HepG2 (cell line): ENCODE results near the gene PRR36. TPM values are rescaled to one million over a fixed set of nuclear protein-coding genes. Genes with fewer than 3 reads are reported as not detected.

Source experiments
- FOSL2 ChIP-seq: sonication (generic); formaldehyde crosslinking; IDR thresholded peaks from 2 replicates; pipeline ENCODE4 v1.4.0; 2020; ENCODE audit warnings: missing genetic modification reagents
- FOXC1 ChIP-seq: sonication (generic); formaldehyde crosslinking; IDR thresholded peaks from 2 replicates; pipeline ENCODE4 v1.8.0; 2022; ENCODE audit warnings: mild to moderate bottlenecking, missing genetic modification reagents, borderline replicate concordance
- FOXJ3 ChIP-seq: sonication (generic); formaldehyde crosslinking; IDR thresholded peaks from 2 replicates; pipeline ENCODE4 v1.4.0; 2020; ENCODE audit warnings: missing genetic modification reagents, mild to moderate bottlenecking, borderline replicate concordance
- HCFC1 ChIP-seq: fragments of 150-350 bp; IDR thresholded peaks from 2 replicates; pipeline ENCODE4 v1.6.1; 2014; ENCODE audit warnings: low read depth, low read length
- HMG20A ChIP-seq: IDR thresholded peaks from 2 replicates; pipeline ENCODE4 v1.6.1; 2016; ENCODE audit warnings: borderline replicate concordance
- KDM3A ChIP-seq: IDR thresholded peaks from 2 replicates; pipeline ENCODE4 v1.6.1; 2018; ENCODE audit warnings: low read depth, missing compliant biosample characterization
- KLF15 ChIP-seq: sonication (generic); formaldehyde crosslinking; IDR thresholded peaks from 2 replicates; pipeline ENCODE4 v1.8.1; 2023; ENCODE audit warnings: borderline replicate concordance, mild to moderate bottlenecking, inconsistent platforms, missing genetic modification reagents, mixed read lengths
- KMT2A ChIP-seq: sonication (generic); formaldehyde crosslinking; IDR thresholded peaks from 2 replicates; pipeline ENCODE4 v1.4.0; 2020; ENCODE audit warnings: missing genetic modification reagents
- MATR3 ChIP-seq: sonication (generic); formaldehyde crosslinking; IDR thresholded peaks from 2 replicates; pipeline ENCODE4 v1.4.0; 2020; ENCODE audit warnings: missing genetic modification reagents
- NCOA2 ChIP-seq: sonication (generic); formaldehyde crosslinking; IDR thresholded peaks from 2 replicates; pipeline ENCODE4 v1.8.0; 2022; ENCODE audit warnings: inconsistent platforms
- NCOR1 ChIP-seq: fragments of 200-600 bp; sonication (generic); IDR thresholded peaks from 2 replicates; pipeline ENCODE4 v1.7.0; 2017; ENCODE audit warnings: antibody characterized with exemption, low read length, borderline replicate concordance
- NFIC ChIP-seq: IDR thresholded peaks from 2 replicates; pipeline ENCODE4 v1.6.1; 2012; ENCODE audit warnings: mild to moderate bottlenecking, low read length, inconsistent platforms
- NFKBIZ ChIP-seq: IDR thresholded peaks from 2 replicates; pipeline ENCODE4 v1.6.1; 2018; ENCODE audit warnings: missing genetic modification reagents, missing compliant biosample characterization
- NR2C2 ChIP-seq: sonication (generic); formaldehyde crosslinking; IDR thresholded peaks from 2 replicates; pipeline ENCODE4 v1.4.0; 2020; ENCODE audit warnings: missing genetic modification reagents, mild to moderate bottlenecking, moderate library complexity, borderline replicate concordance
- PAXIP1 ChIP-seq: sonication (generic); formaldehyde crosslinking; conservative IDR thresholded peaks from 2 replicates; pipeline ENCODE4 v1.4.0; 2020; ENCODE audit warnings: mild to moderate bottlenecking, missing genetic modification reagents, moderate library complexity
- PHF21A ChIP-seq: sonication (generic); formaldehyde crosslinking; IDR thresholded peaks from 2 replicates; pipeline ENCODE4 v1.5.0; 2020; ENCODE audit warnings: mild to moderate bottlenecking, missing genetic modification reagents
- RXRA ChIP-seq: sonication (generic); formaldehyde crosslinking; IDR thresholded peaks from 2 replicates; pipeline ENCODE4 v1.5.1; 2020; ENCODE audit warnings: missing genetic modification reagents
- SAP130 ChIP-seq: IDR thresholded peaks from 2 replicates; pipeline ENCODE4 v1.6.1; 2016; ENCODE audit warnings: low read depth
- SOX6 ChIP-seq, 2 experiments: fragments of 450-650 bp in 1 of 2; sonication (generic) in 1 of 2; formaldehyde crosslinking in 1 of 2; IDR thresholded peaks; 2 replicates each; pipeline versions ENCODE4 v1.4.0 to v1.6.1; 2017 to 2020; ENCODE audit warnings: antibody characterized with exemption in 1 of 2, mild to moderate bottlenecking in 1 of 2, missing genetic modification reagents in 1 of 2
- TBL1XR1 ChIP-seq: fragments of 150-350 bp; IDR thresholded peaks from 2 replicates; pipeline ENCODE4 v1.6.1; 2014; ENCODE audit warnings: borderline replicate concordance, low read length; ENCODE audit not compliant: partially characterized antibody
- TBX3 ChIP-seq: fragments of 450-650 bp; IDR thresholded peaks from 2 replicates; pipeline ENCODE4 v1.6.1; 2017; ENCODE audit warnings: antibody characterized with exemption, mild to moderate bottlenecking, inconsistent platforms, borderline replicate concordance
- THRA ChIP-seq: sonication (generic); formaldehyde crosslinking; IDR thresholded peaks from 2 replicates; pipeline ENCODE4 v1.4.0; 2020; ENCODE audit warnings: missing genetic modification reagents, borderline replicate concordance
- U2AF1 ChIP-seq: fragments of 200-400 bp; formaldehyde crosslinking; optimal IDR thresholded peaks from 2 replicates; pipeline ENCODE3; 2017; ENCODE audit warnings: mild to moderate bottlenecking, low read depth, low read length
- ZKSCAN1 ChIP-seq: fragments of 150-350 bp; IDR thresholded peaks from 2 replicates; pipeline ENCODE4 v1.6.1; 2014; ENCODE audit warnings: low read length
- ZMYM3 ChIP-seq: sonication (generic); formaldehyde crosslinking; IDR thresholded peaks from 2 replicates; pipeline ENCODE4 v1.5.1; 2020; ENCODE audit warnings: mild to moderate bottlenecking, missing genetic modification reagents
- ZNF331 ChIP-seq: sonication (generic); formaldehyde crosslinking; IDR thresholded peaks from 2 replicates; pipeline ENCODE4 v1.4.0; 2020; ENCODE audit warnings: missing genetic modification reagents
- ZNF335 ChIP-seq: sonication (generic); formaldehyde crosslinking; IDR thresholded peaks from 2 replicates; pipeline ENCODE4 v1.4.0; 2020; ENCODE audit warnings: missing genetic modification reagents
- ZNF563 ChIP-seq: sonication (generic); formaldehyde crosslinking; IDR thresholded peaks from 2 replicates; pipeline ENCODE4 v1.8.0; 2022; ENCODE audit warnings: mild to moderate bottlenecking, moderate library complexity, missing genetic modification reagents
- ZNF776 ChIP-seq: sonication (generic); formaldehyde crosslinking; IDR thresholded peaks from 2 replicates; pipeline ENCODE4 v1.4.0; 2020; ENCODE audit warnings: mild to moderate bottlenecking, missing genetic modification reagents
- ZNF777 ChIP-seq: sonication (generic); formaldehyde crosslinking; IDR thresholded peaks from 2 replicates; pipeline ENCODE4 v1.4.0; 2020; ENCODE audit warnings: missing genetic modification reagents
- polyA plus RNA-seq, 8 experiments: library from polyadenylated mRNA; depleted of rRNA in 3 of 8; stranded (reverse) in 7 of 8; unstranded in 1 of 8; fragments of >200 nt; fragmentation: Illumina TruSeq in 4 of 8; extraction: Trizol in 4 of 8; gene quantifications; 2 replicates each; pipeline versions ENCODE4 v1.2.1 to v1.2.3, GENCODE V29; 2011 to 2016; ENCODE audit warnings: low read depth in 4 of 8, missing spikeins in 1 of 8, mixed read lengths in 1 of 8; ENCODE audit not compliant: insufficient read depth in 1 of 8
- total RNA-seq, 5 experiments: library from RNA; depleted of rRNA; stranded (reverse); fragments of >200 nt; fragmentation: Illumina TruSeq; extraction: Trizol; gene quantifications; 2 replicates each; pipeline ENCODE4 v1.2.3, GENCODE V29; 2016; ENCODE audit warnings: low read depth in 1 of 5

Gene PRR36
- total and polyA plus RNA-seq, 2 of the 13 experiments (the other 11 are each of a cell fraction or from before 2014, with no cell fraction given): 0.07 to 0.17 TPM

DNA sequence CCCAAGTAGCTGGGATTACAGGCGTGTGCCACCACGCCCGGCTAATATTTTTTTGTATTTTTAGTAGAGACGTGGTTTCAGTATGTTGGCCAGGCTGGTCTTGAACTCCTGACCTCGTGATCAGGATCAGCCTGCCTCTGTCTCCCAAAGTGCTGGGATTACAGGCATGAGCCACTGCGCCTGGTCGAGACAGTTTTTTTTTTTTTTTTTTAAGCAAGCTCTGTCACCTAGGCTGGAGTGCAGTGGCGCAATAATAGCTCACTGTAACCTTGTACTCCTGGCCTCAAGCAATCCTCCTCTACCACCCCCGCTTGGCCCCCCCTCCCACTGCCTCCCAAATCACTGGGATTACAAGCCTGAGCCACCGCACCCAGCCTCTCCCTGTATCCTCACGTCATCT lies 23.1 kb upstream of the PRR36 start (continued):
- TF ChIP-seq ZNF335 (CRISPR knock-in tag) (no peak), TBL1XR1 (peak; percentile 38), RXRA (CRISPR knock-in tag) (peak; percentile 54; the same call in 1 of the 2 replicates), PAXIP1 (peak; percentile 83), FOXC1 (no peak), KDM3A (CRISPR knock-in tag) (0 out of 2 replicates have a peak, but pooled peaks have one; percentile 31), SOX6 (IDR thresholded peaks at IDR 0.05) (no peak), SOX6 (CRISPR knock-in tag; IDR thresholded peaks at IDR 0.05) (peak; percentile 74), NFIC (no peak), FOSL2 (peak; percentile 38; the same call in 1 of the 2 replicates), HMG20A (CRISPR knock-in tag) (no peak), U2AF1 (no peak), THRA (CRISPR knock-in tag) (peak; percentile 77; the same call in 1 of the 2 replicates), NFKBIZ (CRISPR knock-in tag) (no peak), ZNF563 (CRISPR knock-in tag) (no peak), KMT2A (CRISPR knock-in tag) (no peak), MATR3 (no peak), ZNF777 (CRISPR knock-in tag) (0 out of 2 replicates have a peak, but pooled peaks have one; percentile 40), SAP130 (peak; percentile 66), ZNF331 (CRISPR knock-in tag) (peak; percentile 66; the same call in 1 of the 2 replicates), KLF15 (CRISPR knock-in tag) (no peak), ZNF776 (CRISPR knock-in tag) (no peak), ZKSCAN1 (peak; percentile 22; the same call in 1 of the 2 replicates), NCOA2 (CRISPR knock-in tag) (peak; percentile 46), FOXJ3 (CRISPR knock-in tag) (peak; percentile 28; the same call in 1 of the 2 replicates), NR2C2 (CRISPR knock-in tag) (peak; percentile 37; the same call in 1 of the 2 replicates), PHF21A (CRISPR knock-in tag) (peak; percentile 50; the same call in 1 of the 2 replicates), HCFC1 (no peak), TBX3 (no peak), ZMYM3 (CRISPR knock-in tag) (peak; percentile 91), NCOR1 (peak; percentile 79; the same call in 1 of the 2 replicates)
